HepG2 (cell line): ENCODE results near the gene RABEP2. TPM values are rescaled to one million over a fixed set of nuclear protein-coding genes. Genes with fewer than 3 reads are reported as not detected.

Experiments
- EEA1 ChIP-seq: sonication (generic); formaldehyde crosslinking; IDR thresholded peaks from 2 replicates; pipeline ENCODE4 v1.5.1; 2020; ENCODE audit warnings: mild to moderate bottlenecking, missing genetic modification reagents, borderline replicate concordance
- HMGA1 ChIP-seq: sonication (generic); formaldehyde crosslinking; conservative IDR thresholded peaks from 2 replicates; pipeline ENCODE4 v1.4.0; 2020; ENCODE audit warnings: missing genetic modification reagents
- NFE2L1 ChIP-seq: sonication (generic); formaldehyde crosslinking; IDR thresholded peaks from 2 replicates; pipeline ENCODE4 v1.4.0; 2020; ENCODE audit warnings: missing genetic modification reagents, mild to moderate bottlenecking, borderline replicate concordance
- PHF5A ChIP-seq: IDR thresholded peaks from one replicate; pipeline ENCODE4 v1.6.1; 2018; ENCODE audit warnings: low read depth, missing genetic modification reagents; ENCODE audit not compliant: unreplicated experiment
- PRDM4 ChIP-seq: sonication (generic); formaldehyde crosslinking; IDR thresholded peaks from 2 replicates; pipeline ENCODE4 v1.9.0; 2021; ENCODE audit warnings: missing genetic modification reagents, borderline replicate concordance
- RXRA ChIP-seq: sonication (generic); formaldehyde crosslinking; IDR thresholded peaks from 2 replicates; pipeline ENCODE4 v1.5.1; 2020; ENCODE audit warnings: missing genetic modification reagents
- TCF7L2 ChIP-seq: IDR thresholded peaks from 2 replicates; pipeline ENCODE4 v1.6.1; 2011; ENCODE audit warnings: mild to moderate bottlenecking, low read depth, low read length, moderate library complexity
- ZBTB38 ChIP-seq: sonication (generic); formaldehyde crosslinking; IDR thresholded peaks from 2 replicates; pipeline ENCODE4 v1.5.1; 2020; ENCODE audit warnings: mild to moderate bottlenecking, missing genetic modification reagents
- ZNF121 ChIP-seq: sonication (generic); formaldehyde crosslinking; IDR thresholded peaks from 2 replicates; pipeline ENCODE4 v1.5.0; 2020; ENCODE audit warnings: mild to moderate bottlenecking, missing genetic modification reagents
- ZNF496 ChIP-seq: sonication (generic); formaldehyde crosslinking; IDR thresholded peaks from 2 replicates; pipeline ENCODE4 v1.8.1; 2023; ENCODE audit warnings: mild to moderate bottlenecking, moderate library complexity, missing genetic modification reagents; ENCODE audit not compliant: insufficient replicate concordance
- ZNF570 ChIP-seq: sonication (generic); formaldehyde crosslinking; IDR thresholded peaks from 2 replicates; pipeline ENCODE4 v1.4.0; 2020; ENCODE audit warnings: mild to moderate bottlenecking, missing genetic modification reagents, borderline replicate concordance
- ZNF710 ChIP-seq: sonication (generic); formaldehyde crosslinking; IDR thresholded peaks from 2 replicates; pipeline ENCODE4 v1.5.0; 2020; ENCODE audit warnings: mild to moderate bottlenecking, missing genetic modification reagents, borderline replicate concordance
- ZNF883 ChIP-seq: sonication (generic); formaldehyde crosslinking; IDR thresholded peaks from 2 replicates; pipeline ENCODE4 v1.5.1; 2020; ENCODE audit warnings: mild to moderate bottlenecking, missing genetic modification reagents; ENCODE audit errors: not compliant biosample characterization
- polyA plus RNA-seq, 8 experiments: library from polyadenylated mRNA; depleted of rRNA in 3 of 8; stranded (reverse) in 7 of 8; unstranded in 1 of 8; fragments of >200 nt; fragmentation: Illumina TruSeq in 4 of 8; extraction: Trizol in 4 of 8; gene quantifications; 2 replicates each; pipeline versions ENCODE4 v1.2.1 to v1.2.3, GENCODE V29; 2011 to 2016; ENCODE audit warnings: low read depth in 4 of 8, missing spikeins in 1 of 8, mixed read lengths in 1 of 8; ENCODE audit not compliant: insufficient read depth in 1 of 8
- total RNA-seq, 5 experiments: library from RNA; depleted of rRNA; stranded (reverse); fragments of >200 nt; fragmentation: Illumina TruSeq; extraction: Trizol; gene quantifications; 2 replicates each; pipeline ENCODE4 v1.2.3, GENCODE V29; 2016; ENCODE audit warnings: low read depth in 1 of 5
- TF ChIP-seq, protein P1 (sequence below): sonication (generic); formaldehyde crosslinking; IDR thresholded peaks from 2 replicates; pipeline ENCODE4 v1.5.0; 2020; ENCODE audit warnings: mild to moderate bottlenecking, low read depth, missing genetic modification reagents, borderline replicate concordance
- TF ChIP-seq, protein P2 (sequence below): sonication (generic); formaldehyde crosslinking; IDR thresholded peaks from 2 replicates; pipeline ENCODE4 v1.5.0; 2020; ENCODE audit warnings: mild to moderate bottlenecking, missing genetic modification reagents, borderline replicate concordance
- TF ChIP-seq, protein P3 (sequence below): IDR thresholded peaks from 2 replicates; pipeline ENCODE4 v1.6.1; 2016; ENCODE audit warnings: missing compliant biosample characterization, missing genetic modification reagents, borderline replicate concordance

The RABEP2 gene
- total and polyA plus RNA-seq, 2 of the 13 experiments (the other 11 are each of a cell fraction or from before 2014, with no cell fraction given), result 10.8 to 18.4 TPM

DNA sequence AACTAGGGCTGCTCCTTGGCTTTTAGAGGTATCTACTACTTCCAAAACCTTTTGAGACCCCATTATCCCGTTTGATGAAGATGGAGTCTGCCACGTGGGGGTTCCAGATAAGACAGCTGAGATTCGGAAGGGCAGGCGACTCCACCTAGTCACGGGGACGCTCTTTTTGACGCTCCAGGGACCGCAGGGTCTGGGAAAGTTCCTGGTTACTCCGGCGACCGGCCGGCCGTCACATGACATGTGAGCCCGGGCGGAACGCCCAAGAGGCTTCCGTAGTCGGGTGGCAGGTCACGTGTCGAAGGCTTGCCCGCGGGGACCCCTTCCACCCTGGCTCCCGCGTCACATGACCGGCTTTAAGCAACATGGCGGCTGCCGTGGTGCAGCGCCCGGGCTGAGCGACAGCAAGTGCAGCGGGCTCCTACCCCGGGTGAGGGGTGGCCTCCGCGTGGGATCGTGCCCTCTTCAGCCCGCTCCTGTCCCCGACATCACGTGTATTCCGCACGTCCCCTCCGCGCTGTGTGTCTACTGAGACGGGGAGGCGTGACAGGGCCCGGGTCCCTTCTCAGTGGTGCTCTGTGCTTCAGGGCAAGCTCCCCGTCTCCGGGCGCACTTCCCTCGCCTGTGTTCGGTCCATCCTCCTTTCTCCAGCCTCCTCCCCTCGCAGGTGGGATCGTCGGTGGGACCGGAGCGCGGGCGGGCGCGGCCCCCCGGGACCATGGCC, 49.6 kb upstream of the RABEP2 start, which contains the start of gene SPNS1 (continued):
- TF ChIP-seq ZNF710 (CRISPR knock-in tag) (peak; percentile 72; the same call in 1 of the 2 replicates), EEA1 (CRISPR knock-in tag) (no peak), PRDM4 (no peak), PHF5A (peak; percentile 59), ZNF570 (no peak), ZNF883 (CRISPR knock-in tag) (peak; percentile 91), NFE2L1 (CRISPR knock-in tag) (peak; percentile 85; the same call in 1 of the 2 replicates), ZBTB38 (CRISPR knock-in tag) (peak; percentile 61; the same call in 1 of the 2 replicates), HMGA1 (CRISPR knock-in tag) (no peak), ZNF121 (no peak), TCF7L2 (no peak), RXRA (CRISPR knock-in tag) (peak; percentile 88), ZNF496 (no peak)
- TF ChIP-seq, protein P1, sequence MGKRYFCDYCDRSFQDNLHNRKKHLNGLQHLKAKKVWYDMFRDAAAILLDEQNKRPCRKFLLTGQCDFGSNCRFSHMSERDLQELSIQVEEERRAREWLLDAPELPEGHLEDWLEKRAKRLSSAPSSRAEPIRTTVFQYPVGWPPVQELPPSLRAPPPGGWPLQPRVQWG (CRISPR knock-in tag), result no peak; the same call in 1 of the 2 replicates
- TF ChIP-seq, protein P2, sequence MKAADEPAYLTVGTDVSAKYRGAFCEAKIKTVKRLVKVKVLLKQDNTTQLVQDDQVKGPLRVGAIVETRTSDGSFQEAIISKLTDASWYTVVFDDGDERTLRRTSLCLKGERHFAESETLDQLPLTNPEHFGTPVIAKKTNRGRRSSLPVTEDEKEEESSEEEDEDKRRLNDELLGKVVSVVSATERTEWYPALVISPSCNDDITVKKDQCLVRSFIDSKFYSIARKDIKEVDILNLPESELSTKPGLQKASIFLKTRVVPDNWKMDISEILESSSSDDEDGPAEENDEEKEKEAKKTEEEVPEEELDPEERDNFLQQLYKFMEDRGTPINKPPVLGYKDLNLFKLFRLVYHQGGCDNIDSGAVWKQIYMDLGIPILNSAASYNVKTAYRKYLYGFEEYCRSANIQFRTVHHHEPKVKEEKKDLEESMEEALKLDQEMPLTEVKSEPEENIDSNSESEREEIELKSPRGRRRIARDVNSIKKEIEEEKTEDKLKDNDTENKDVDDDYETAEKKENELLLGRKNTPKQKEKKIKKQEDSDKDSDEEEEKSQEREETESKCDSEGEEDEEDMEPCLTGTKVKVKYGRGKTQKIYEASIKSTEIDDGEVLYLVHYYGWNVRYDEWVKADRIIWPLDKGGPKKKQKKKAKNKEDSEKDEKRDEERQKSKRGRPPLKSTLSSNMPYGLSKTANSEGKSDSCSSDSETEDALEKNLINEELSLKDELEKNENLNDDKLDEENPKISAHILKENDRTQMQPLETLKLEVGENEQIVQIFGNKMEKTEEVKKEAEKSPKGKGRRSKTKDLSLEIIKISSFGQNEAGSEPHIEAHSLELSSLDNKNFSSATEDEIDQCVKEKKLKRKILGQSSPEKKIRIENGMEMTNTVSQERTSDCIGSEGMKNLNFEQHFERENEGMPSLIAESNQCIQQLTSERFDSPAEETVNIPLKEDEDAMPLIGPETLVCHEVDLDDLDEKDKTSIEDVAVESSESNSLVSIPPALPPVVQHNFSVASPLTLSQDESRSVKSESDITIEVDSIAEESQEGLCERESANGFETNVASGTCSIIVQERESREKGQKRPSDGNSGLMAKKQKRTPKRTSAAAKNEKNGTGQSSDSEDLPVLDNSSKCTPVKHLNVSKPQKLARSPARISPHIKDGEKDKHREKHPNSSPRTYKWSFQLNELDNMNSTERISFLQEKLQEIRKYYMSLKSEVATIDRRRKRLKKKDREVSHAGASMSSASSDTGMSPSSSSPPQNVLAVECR, result peak; percentile 100
- TF ChIP-seq, protein P3, sequence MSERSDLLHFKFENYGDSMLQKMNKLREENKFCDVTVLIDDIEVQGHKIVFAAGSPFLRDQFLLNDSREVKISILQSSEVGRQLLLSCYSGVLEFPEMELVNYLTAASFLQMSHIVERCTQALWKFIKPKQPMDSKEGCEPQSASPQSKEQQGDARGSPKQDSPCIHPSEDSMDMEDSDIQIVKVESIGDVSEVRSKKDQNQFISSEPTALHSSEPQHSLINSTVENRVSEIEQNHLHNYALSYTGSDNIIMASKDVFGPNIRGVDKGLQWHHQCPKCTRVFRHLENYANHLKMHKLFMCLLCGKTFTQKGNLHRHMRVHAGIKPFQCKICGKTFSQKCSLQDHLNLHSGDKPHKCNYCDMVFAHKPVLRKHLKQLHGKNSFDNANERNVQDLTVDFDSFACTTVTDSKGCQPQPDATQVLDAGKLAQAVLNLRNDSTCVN (CRISPR knock-in tag), result peak; percentile 91
